Muscle of leg (tissue), 16 donors: ENCODE data around the gene TIGD3. TPM values are rescaled to one million over a fixed set of nuclear protein-coding genes. Genes with fewer than 3 reads are reported as not detected.
A peak's percentile ranks its signal among the peaks of the same experiment; 100 is the strongest.

Experiments
- DNase-seq: peaks from one replicate; pipeline ENCODE4 v3.0.0; 2013
- H3K27ac ChIP-seq: one replicate; pipeline ENCODE4 v1.5.1; 2013; ENCODE audit warnings: mild to moderate bottlenecking, low read length, control low read depth
- H3K27me3 ChIP-seq: one replicate; pipeline ENCODE4 v1.6.1; 2013; ENCODE audit warnings: low read length; ENCODE audit not compliant: control insufficient read depth, insufficient read depth
- H3K36me3 ChIP-seq: one replicate; pipeline ENCODE4 v1.6.1; 2013; ENCODE audit warnings: low read length; ENCODE audit not compliant: control insufficient read depth, insufficient read depth
- H3K4me1 ChIP-seq: one replicate; pipeline ENCODE4 v1.6.1; 2013; ENCODE audit warnings: low read length; ENCODE audit not compliant: control insufficient read depth, insufficient read depth
- H3K4me3 ChIP-seq: one replicate; pipeline ENCODE4 v1.5.1; 2013; ENCODE audit warnings: low read length, control low read depth
- H3K9me3 ChIP-seq: replicated peaks from 2 replicates; pipeline ENCODE4 v1.6.1; 2013; ENCODE audit warnings: low read depth, low read length; ENCODE audit not compliant: control insufficient read depth
- WGBS: methylation state at CpG from one replicate; pipeline ENCODE4 v1.1.5; 2013; ENCODE audit warnings: missing lambda C conversion rate; ENCODE audit not compliant: insufficient coverage; 5-methylcytosine and 5-hydroxymethylcytosine counted together
- long read RNA-seq, 11 donors: transcript quantifications; one replicate each; lab custom pipeline, GENCODE V29; 2026
- polyA plus RNA-seq, 8 donors: library from polyadenylated mRNA; unstranded; fragments of 120-200 nt; gene quantifications; one replicate each; pipeline versions ENCODE4 v1.2.1 to v1.2.3, GENCODE V29; 2013; ENCODE audit warnings: inconsistent platforms in 1 of 8, low replicate concordance in 1 of 8; ENCODE audit not compliant: insufficient read length in 8 of 8, insufficient read depth in 1 of 8
- total RNA-seq: library from RNA; stranded (reverse); fragments of 120-200 nt; gene quantifications from one replicate; pipeline ENCODE4 v1.2.4, GENCODE V29; 2013

The TIGD3 gene
- total RNA-seq (0.22 TPM), polyA plus RNA-seq (under 1 TPM; 0.12 to 0.32 (median 0.20) TPM)
- long read RNA-seq, donor 1: 0 reads
- long read RNA-seq, donor 2: 0 reads
- long read RNA-seq, donor 3, partial matches to known transcripts: 0 of 1 reads
- long read RNA-seq, donor 3, other reads (novel, unspliced or antisense): 0 of 1 reads
- long read RNA-seq, donor 4: 0 reads
- long read RNA-seq, donor 5: 0 reads
- long read RNA-seq, donor 6: 0 reads
- long read RNA-seq, donor 7: 0 reads
- long read RNA-seq, donor 8: 0 reads
- long read RNA-seq, donor 9: 0 reads
- long read RNA-seq, donor 10: 0 reads
- long read RNA-seq, donor 11: 0 reads

DNA sequence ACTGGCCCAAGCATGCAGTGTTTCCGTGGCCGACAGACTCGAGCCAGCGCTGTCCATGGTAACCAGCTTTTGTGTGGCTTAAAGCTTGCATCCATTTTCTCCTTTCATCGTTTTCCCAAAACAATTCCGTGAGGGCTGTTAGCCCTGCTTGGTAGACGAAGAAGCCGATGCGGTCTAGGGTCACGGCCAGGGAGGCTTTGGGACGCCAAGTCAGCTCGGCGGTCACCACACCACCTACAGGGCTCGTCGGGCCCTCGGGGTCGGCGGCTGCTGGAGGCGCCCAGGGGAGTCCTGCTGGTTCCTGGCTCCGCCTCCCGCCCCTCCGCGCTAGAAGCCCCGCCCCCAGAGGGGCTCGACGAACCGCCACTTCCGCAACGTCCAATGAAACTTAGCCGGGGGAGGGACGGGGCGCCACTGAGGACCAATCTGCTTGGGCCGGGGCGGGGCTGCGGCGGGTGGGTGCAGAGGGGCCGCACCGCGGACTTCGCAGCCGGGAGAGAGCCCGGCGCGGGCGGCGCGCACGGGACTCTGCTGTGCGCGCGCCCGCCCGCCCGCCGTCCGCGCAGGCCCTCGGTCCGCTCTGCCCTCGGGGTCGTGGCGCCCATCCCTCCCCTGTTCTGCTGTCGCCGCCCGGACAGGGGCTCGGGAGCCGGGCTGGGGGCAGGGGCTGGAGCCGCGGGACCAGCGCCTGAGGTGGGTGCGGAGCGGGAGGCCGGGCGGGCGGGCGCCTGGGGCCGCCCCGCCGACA is at the start of gene TIGD3:
Gene TIGD3 (plus strand): TSS at position 487 of the 748 bp plus-strand sequence. CDS start 1,058 bp downstream, outside the sequence.
- peaks cover 31% of the 10 kb centered on the region for H3K27me3 ChIP-seq
- peak within 1 kb of the TSS; percentile 72 for H3K27ac ChIP-seq
- peak; percentile 99 for DNase-seq
- peak within 1 kb of the TSS; percentile 42 for H3K4me3 ChIP-seq
- H3K4me1 ChIP-seq: peaks cover 27% of the 10 kb centered on the region
- no peaks in the 10 kb centered on the region for H3K9me3 ChIP-seq
- under 1% methylated on average over 78 of the region's 79 CpGs for WGBS
- H3K36me3 ChIP-seq: peaks cover 35% of the 10 kb centered on the region

GRCh38 chr11:65305501-65306268 is 48.9 kb upstream of the TIGD3 start:
- WGBS: 55% methylated on average over 6 of the region's 17 CpGs
- DNase-seq: peak; percentile 92
- peaks cover 73% of the 10 kb centered on the region for H3K4me1 ChIP-seq

DNA sequence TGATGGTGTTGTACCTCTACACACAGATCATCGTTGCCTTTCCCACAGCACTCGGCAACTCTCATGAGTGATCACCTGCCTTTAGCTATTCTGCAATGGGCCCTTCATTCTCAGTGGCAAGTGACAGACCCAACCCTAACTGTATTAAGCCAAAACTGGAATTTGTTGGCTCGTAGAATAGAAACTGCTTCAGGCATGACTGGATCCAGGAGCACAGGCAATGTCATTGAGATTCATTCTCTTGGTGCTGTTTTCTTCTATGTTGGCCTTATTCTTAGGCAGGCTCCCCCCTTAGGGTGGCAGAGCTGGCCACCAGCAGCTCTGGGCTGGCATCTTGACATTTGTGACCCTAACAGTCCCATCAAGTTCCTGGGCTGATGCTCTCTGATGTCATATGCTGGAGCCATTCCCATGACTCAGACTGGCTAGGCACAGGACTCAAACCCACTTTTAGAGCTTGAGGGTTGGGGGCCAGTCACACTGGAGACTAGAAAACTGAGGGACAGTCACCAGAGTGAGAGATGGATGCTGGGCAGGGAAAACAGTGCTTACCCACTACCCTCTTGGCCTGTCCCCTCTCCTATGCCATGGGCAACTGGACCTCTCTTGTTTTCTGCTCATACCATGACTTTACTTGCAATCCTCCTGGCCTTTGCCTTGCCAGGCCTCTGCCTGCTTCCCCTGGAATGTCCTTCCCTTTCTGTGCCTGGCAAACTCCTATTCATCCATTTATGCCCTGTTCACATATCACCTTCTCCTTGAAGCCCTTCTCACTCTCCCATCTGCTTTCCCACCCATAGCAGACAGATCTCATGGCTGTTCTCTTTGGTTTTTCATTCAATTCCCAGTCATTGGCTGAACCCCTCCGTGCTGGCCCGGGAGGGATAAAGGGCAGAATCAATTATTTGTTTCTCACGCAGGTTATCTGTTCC is 47.0 kb upstream of the TIGD3 start:
- Histone ChIP-seq H3K4me1 (peaks cover 68% of the 10 kb centered on the region), H3K27me3 (no peaks in the 10 kb centered on the region), H3K27ac (peak overlapping the region; percentile 13)

More at GRCh38 chr11:65305501-65306268, 48.9 kb upstream of the TIGD3 start:
- Histone ChIP-seq H3K4me3 (no peak overlapping the region), H3K27me3 (no peaks in the 10 kb centered on the region), H3K27ac (peak overlapping the region; percentile 56), H3K36me3 (peaks cover 42% of the 10 kb centered on the region), H3K9me3 (no peaks in the 10 kb centered on the region)

DNA sequence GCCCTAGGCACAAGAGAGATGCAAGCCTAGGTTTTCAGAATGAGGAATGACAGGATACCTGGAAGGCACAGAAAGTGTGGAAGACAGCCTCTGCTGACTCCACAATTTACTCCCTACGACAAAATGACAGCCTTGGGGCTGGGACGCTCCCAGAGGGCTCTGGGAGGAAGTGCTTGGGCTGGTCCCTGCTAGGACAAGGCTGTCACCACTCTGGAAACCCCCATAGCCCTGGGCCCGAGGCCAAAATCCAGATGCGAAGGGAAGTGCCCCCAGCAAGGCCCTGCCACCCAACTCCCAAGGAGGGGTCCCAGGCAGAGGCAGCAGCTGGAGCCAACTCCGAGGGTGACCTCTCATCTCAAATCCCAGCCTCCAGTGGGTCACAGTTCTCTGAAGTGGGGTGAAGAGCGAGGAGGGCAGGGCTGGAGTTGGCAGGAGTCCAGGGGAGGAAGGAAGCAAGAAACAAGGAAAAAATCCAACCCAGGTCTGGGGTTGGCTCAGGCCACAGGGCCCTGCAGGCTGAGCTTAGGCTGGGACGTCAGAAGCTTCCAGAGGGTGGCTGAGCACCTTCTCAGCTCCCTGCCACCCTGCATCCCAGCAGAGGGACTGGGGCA is 46.2 kb upstream of the TIGD3 start:
- Histone ChIP-seq H3K27ac (peak overlapping the region; percentile 35), H3K36me3 (peaks cover 42% of the 10 kb centered on the region), H3K9me3 (no peaks in the 10 kb centered on the region), H3K27me3 (no peaks in the 10 kb centered on the region), H3K4me3 (no peak overlapping the region), H3K4me1 (peaks cover 67% of the 10 kb centered on the region)
- WGBS: 37% methylated on average over 3 of the region's 7 CpGs
- no peak for DNase-seq

More for the DNA sequence above, 47.0 kb upstream of the TIGD3 start:
- DNase-seq: no peak
- 83% methylated on average over 6 of the region's 6 CpGs for WGBS
- H3K4me3 ChIP-seq: no peak overlapping the region
- H3K36me3 ChIP-seq: peaks cover 42% of the 10 kb centered on the region
- H3K9me3 ChIP-seq: no peaks in the 10 kb centered on the region

GRCh38 chr11:65309006-65309405 is 45.5 kb upstream of the TIGD3 start:
- peaks cover 36% of the 10 kb centered on the region for H3K36me3 ChIP-seq
- H3K27me3 ChIP-seq: no peaks in the 10 kb centered on the region
- no peak overlapping the region for H3K4me3 ChIP-seq
- WGBS: 48% methylated on average over 2 of the region's 5 CpGs
- no peaks in the 10 kb centered on the region for H3K9me3 ChIP-seq
- peak overlapping the region; percentile 35 for H3K27ac ChIP-seq
- H3K4me1 ChIP-seq: peaks cover 69% of the 10 kb centered on the region
- DNase-seq: no peak

GRCh38 chr11:65310215-65310614 is 44.3 kb upstream of the TIGD3 start:
- Histone ChIP-seq H3K4me3 (no peak overlapping the region), H3K9me3 (no peaks in the 10 kb centered on the region), H3K27me3 (no peaks in the 10 kb centered on the region), H3K27ac (no peak overlapping the region), H3K36me3 (peaks cover 26% of the 10 kb centered on the region), H3K4me1 (peaks cover 64% of the 10 kb centered on the region)
- DNase-seq: peak; percentile 71
- WGBS: 37% methylated on average over 10 of the region's 10 CpGs

- H3K27me3 ChIP-seq: no peaks in the 10 kb centered on the region
- peaks cover 24% of the 10 kb centered on the region for H3K36me3 ChIP-seq
- WGBS: 20% methylated on average over 1 of the region's 6 CpGs
- no peak for DNase-seq
- no peaks in the 10 kb centered on the region for H3K9me3 ChIP-seq
- peaks cover 62% of the 10 kb centered on the region for H3K4me1 ChIP-seq
- peak overlapping the region; percentile 54 for H3K27ac ChIP-seq
- H3K4me3 ChIP-seq: no peak overlapping the region
Observed at GRCh38 chr11:65310736-65311135, 43.8 kb upstream of the TIGD3 start.

DNA sequence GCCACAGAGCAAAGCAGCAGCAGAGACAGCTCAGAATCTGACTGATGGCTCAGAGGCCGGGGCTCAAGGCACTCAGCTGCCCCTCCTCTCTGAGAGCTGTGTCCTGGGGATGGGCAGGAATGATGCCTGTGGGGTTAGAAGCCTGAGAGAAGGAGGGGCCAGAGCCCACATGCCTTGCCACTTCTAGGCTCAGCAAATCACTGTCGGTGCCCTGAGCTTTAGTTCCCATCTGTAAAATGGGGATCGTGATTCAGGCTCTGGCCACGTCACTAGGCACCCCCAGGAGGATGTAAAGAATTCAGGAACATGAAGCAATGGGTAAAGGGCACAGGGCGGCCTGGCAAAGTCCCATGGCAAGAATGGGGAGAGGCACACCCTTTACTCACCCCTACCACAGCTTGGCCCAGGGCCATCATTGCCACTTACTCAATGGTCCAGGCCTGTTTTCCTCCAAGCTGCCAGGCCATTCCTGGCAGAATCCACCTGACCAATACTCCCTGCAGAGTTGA is 43.3 kb upstream of the TIGD3 start:
- Histone ChIP-seq H3K9me3 (no peaks in the 10 kb centered on the region), H3K4me1 (peaks cover 62% of the 10 kb centered on the region), H3K27me3 (no peaks in the 10 kb centered on the region), H3K4me3 (no peak overlapping the region), H3K27ac (peak overlapping the region; percentile 54), H3K36me3 (peaks cover 22% of the 10 kb centered on the region)
- DNase-seq: no peak
- 60% methylated on average over 4 of the region's 5 CpGs for WGBS
